GM21717 (cell line): Measurements from ENCODE around the gene GPR146.
"Not testable (repeated sequence)": the region's sequence is repeated elsewhere in the genome, so short reads cannot be mapped to it uniquely, and the experiment has no call there.

Experiments
- ATAC-seq: cut with Tn5 transposase; IDR thresholded peaks from one replicate; pipeline ENCODE4 v1.9.1; 2021; ENCODE audit warnings: mild to moderate bottlenecking, moderate library complexity; ENCODE audit not compliant: unreplicated experiment

GPR146 gene

GRCh38 chr7:1074018-1074417 lies 29.7 kb downstream of the GPR146 start:
- not testable (repeated sequence) for ATAC-seq

DNA sequence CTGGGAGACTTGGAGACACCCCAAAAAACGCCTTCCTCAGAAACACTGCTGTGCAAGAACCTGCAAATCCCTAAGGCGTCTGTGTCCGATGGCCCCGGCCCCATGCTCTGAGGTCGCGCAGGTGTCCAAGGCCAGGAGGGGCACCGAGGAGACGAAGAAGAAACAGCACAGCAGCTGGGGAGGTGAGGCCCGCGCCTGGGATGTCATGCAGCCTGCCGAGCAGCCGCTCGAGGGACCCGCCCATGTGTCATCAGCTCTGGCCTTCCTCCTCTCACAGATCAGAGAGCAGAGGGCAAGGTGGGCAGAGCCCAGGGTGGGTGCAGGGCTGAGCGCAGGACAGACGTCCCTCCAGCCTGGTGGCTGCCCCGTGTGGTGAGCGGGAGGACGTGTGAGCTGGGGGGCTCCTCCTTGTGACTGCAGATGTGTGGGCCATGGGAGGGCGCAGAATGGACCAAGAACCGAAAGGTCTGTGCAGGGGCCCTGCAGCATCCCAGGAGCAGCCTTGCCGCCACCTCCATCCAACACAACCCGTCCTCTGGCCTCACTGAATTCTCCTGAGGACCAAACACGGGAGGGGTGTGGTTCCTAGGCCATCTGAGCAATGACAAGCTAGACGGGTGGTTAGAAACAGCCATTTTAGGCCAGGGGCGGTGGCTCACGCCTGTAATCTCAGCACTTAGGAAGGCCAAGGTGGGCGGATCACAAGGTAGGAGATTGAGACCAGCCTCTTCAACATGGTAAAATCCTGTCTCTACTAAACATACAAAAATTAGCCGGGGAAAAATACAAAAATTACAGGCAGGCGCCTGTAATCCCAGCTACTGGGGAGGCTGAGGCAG lies 30.5 kb downstream of the GPR146 start:
- ATAC-seq: no peak

- ATAC-seq: no peak
Observed at GRCh38 chr7:1076184-1077072, 32.1 kb downstream of the GPR146 start.

- ATAC-seq: no peak
Observed at GRCh38 chr7:1078519-1078918, 34.2 kb downstream of the GPR146 start.

- no peak for ATAC-seq
Observed at GRCh38 chr7:1078985-1079384, 34.6 kb downstream of the GPR146 start.

DNA sequence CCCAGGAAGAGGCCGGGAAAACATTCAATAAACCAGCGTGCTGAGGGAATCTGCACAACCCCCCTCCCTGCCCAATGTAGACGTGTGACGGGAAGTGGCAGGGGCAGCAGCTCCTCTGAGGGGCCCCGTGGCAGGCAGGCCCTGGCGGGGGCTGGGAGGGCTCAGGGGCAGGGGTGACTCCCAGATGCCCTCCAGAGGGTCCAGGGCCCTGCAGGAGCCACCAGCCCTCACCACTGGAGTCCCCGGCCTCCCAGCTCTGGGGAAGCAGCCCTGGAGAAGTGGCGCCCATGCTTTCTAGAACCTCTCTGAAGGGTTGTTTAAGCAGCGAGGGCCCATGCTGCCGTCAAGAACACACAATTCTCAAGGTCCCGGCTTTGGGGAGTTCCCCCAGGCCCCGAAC lies 35.2 kb downstream of the GPR146 start:
- no peak for ATAC-seq

DNA sequence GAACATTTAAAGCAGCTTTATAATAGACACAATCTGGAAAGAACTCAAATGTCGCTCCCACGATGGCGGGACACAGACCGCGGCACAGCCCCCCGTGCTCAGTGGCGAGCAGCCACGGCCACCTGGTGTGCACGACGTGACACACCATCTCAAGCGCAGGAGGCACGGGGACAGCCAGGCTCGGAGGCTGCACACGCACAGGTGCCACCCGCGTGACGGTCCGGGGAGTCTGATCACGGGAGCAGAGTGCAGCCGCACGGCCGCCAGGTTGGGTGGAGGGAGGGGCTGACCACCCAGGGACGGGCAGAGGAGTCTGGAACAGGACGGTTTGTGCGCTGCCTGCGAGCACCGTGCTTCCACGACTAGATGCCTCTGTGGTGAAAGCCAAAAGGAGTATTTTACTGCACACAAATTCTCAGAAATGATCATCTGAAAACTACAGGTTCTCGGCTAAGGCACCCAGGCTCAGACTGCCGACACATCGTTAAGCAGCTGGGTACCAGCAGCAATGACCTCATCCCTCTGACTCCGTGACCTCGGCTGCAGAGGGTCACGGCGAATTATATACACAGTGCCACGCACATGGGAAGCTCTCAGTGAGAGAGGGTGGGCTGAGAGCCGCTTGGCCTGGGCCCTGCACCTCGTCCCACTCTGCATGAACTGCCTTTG lies 36.0 kb downstream of the GPR146 start:
- no peak for ATAC-seq

DNA sequence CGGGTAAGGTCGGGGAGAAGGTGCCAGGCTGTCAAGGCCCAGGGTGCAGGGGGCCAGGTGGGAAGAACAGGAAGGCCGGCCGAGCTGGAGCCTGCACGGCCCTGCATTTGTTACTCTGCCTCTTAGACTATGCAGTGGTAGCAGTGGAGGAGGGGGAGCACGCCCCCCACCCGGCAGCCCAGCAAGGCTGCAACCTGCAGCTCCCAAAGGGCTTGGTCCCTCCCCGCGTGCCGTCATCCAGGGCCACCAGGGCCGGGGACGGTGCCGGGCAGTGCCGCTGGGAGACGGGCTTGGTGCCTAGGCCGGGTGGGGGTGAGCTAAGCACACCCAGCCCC lies 36.5 kb downstream of the GPR146 start:
- ATAC-seq: no peak

GRCh38 chr7:1081336-1081735 lies 37.0 kb downstream of the GPR146 start:
- no peak for ATAC-seq

- ATAC-seq: no peak
Observed at GRCh38 chr7:1081931-1082401, 37.6 kb downstream of the GPR146 start.

GRCh38 chr7:1083729-1084657 lies 39.6 kb downstream of the GPR146 start:
- ATAC-seq: no peak

GRCh38 chr7:1085266-1085665 lies 40.9 kb downstream of the GPR146 start:
- ATAC-seq: no peak

- ATAC-seq: no peak
Observed at GRCh38 chr7:1085910-1086421, 41.6 kb downstream of the GPR146 start.

DNA sequence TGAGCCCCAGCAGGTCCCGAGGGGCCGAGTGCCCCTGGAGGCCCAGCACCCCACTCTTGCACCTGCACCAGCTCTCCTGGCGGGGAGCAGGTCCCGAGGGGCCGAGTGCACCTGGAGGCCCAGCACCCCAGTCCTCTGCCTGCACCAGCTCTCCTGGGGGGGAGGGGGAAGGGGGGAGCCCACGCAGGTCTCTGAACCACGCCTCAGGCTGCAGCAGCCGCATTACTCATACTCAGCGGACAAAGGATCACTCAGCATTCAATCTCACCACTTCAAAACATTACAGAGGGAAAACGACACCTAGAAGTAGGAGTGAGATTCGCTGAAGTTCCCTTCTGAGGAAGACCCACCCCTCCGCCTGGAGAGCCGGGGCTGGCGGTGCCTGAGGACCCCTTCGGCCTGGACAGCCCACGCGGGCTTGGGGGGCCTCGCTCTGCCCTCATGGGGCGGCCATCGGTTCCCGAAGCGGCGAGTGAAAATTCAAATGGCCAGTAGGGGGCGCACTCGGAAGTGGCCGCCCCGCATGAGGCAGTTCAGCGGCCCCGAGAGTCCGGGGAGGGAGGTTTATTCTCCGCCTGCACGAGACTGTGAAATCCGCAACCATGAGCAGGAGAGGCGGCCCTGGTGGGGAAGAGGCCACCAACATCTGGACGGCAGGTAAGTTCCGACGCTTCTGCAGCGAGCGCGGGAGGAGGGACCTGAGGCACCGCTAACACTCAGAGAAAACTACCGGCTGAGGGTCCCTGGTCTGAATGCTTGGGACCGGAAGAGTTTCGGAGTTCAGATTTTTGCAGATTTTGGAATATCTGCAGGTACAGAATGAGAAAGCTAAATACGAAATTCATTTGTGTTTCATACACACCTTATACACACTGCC lies 42.5 kb downstream of the GPR146 start:
- ATAC-seq: peak; percentile 72

DNA sequence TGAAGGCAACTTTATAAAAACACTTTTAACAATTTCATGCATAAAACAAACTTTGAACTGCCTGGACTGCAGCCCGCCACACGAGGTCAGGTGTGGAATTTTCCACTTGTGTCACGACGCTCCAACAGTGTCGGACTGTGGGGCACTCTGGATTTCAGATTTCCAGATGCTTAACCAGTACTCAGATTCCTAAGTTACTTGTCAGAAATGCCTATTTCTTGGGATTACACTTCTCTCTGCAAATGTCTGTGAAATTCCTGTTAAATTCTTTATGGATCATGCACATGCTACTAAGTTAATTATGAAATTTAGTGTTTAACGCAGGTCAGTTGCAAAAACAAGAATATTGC lies 43.1 kb downstream of the GPR146 start:
- no peak for ATAC-seq

DNA sequence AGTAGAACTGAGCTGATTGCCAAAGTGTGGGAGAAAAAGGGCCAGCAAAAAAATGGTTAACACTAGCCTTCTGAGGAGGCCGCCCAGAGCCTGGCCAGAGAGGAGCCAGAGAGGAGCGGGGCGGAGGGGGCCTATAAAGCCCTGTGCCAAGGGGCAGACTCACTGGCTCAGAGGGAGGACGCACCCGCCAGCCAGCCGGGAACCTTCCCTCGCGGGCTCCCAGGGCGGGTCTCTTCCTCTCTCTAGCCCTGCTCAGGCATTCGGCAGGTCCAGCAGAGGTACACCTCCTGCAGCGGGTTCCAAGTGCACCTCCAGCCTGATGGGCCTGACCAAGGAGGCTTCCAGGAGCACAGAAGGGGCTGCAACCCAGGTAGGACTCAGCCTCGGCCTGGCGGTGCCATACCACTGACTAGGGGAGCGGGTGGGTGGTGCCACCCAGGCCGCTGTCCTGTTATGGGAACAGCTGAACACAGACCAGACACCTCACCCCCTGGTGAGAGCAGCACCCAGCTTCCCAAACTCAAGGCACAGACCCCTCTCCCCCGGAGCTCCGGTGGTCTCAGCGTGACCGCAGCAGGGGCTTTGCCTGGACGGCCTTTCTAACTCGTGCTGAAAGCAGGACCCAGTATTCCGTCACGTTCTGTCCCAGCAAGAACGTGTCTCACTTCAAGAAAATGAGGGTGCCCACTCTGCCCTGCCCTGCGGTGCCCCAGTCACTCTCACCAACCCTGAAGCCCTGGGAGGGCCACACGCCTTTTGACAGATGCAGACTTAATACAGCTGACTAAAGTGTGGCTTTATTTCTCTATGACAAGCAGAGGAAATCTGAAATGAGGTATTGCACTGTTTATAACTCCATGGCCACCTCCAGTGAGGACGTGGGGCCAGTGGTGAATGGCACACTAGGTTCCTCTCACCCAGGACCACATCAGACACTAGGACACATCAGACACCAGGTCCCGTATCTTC lies 43.9 kb downstream of the GPR146 start, which contains the start of gene GPER1:
Gene GPER1, plus strand, starts transcription at position 162 of the 969 bp plus-strand sequence. CDS start 3,616 bp downstream, outside the sequence.
- no peak for ATAC-seq

GRCh38 chr7:1090236-1090635 lies 45.9 kb downstream of the GPR146 start:
- no peak for ATAC-seq
